ENCODE results near the gene BPIFB3. TPM values are rescaled to one million over a fixed set of nuclear protein-coding genes. Genes with fewer than 3 reads are reported as not detected.
"Not testable (repeated sequence)": the region's sequence is repeated elsewhere in the genome, so short reads cannot be mapped to it uniquely, and the experiment has no call there.

Gene BPIFB3
- total and polyA plus RNA-seq, 2 experiments from 2014 or later: not detected

DNA sequence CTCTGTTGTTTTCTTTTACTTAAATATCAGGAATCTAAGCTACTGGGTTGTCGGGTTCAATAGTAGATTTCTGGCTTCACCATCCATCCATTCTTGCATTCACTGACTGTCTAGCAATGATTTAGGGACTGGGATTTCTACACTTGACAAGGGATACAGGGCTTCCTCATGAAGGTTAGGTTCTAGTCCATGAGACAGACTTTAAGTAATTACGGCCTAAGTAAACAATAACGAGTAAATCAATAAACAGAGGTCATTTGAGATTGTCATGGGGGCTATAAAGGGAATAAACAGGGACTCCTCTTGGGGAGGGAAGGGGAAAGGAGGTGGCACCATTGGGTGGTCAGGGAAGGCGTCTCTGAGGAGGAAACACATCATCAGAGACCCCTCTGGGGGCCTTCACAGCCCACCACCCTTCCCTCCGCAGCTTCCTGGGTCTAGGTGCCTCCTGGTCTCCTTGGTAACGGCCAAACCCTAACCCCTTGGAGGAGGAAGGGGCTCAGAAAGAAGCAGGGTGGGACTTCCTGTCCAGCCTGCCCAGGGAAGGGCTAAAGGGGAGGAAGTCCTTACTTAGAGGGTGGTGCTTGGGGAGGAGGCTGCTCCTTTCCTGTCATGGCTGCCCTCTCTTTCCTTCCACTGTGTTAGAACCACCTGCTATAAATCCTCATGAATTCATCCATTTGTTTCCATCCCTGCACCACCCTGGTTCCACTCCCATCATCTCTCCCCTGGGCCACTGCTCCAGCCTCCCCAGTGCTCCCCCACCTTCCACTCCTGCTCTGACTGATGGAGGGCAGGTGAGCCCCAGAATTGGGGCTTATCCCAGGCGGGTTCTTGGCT is 59.1 kb downstream of the BPIFB3 start:
- Histone ChIP-seq H3K79me2 (no peaks in the 10 kb centered on the region), H3K4me3 (no peak overlapping the region), H3K4me2 (no peak overlapping the region), H3K27me3 (no peaks in the 10 kb centered on the region), H3K9me2 (replicated peaks; ENCODE audit: insufficient read depth) (no peaks in the 10 kb centered on the region), H3K9me3 (ENCODE audit: low read depth) (no peaks in the 10 kb centered on the region), H3K4me1 (ENCODE audit: insufficient read depth) (no peaks in the 10 kb centered on the region), H4K20me1 (ENCODE audit: insufficient read depth, poor library complexity, severe bottlenecking) (no peaks in the 10 kb centered on the region), H3K36me3 (replicated peaks; ENCODE audit: insufficient read depth, low read depth) (no peaks in the 10 kb centered on the region), H3K27ac (no peak overlapping the region), H2AFZ (no peak overlapping the region)
- no peak for DNase-seq (ENCODE audit: low spot score)
- 77% methylated on average over 7 of the region's 7 CpGs for WGBS (ENCODE audit: low lambda C conversion rate, missing lambda C conversion rate)
- TF ChIP-seq, protein P1, sequence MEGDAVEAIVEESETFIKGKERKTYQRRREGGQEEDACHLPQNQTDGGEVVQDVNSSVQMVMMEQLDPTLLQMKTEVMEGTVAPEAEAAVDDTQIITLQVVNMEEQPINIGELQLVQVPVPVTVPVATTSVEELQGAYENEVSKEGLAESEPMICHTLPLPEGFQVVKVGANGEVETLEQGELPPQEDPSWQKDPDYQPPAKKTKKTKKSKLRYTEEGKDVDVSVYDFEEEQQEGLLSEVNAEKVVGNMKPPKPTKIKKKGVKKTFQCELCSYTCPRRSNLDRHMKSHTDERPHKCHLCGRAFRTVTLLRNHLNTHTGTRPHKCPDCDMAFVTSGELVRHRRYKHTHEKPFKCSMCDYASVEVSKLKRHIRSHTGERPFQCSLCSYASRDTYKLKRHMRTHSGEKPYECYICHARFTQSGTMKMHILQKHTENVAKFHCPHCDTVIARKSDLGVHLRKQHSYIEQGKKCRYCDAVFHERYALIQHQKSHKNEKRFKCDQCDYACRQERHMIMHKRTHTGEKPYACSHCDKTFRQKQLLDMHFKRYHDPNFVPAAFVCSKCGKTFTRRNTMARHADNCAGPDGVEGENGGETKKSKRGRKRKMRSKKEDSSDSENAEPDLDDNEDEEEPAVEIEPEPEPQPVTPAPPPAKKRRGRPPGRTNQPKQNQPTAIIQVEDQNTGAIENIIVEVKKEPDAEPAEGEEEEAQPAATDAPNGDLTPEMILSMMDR (IDR thresholded peaks at IDR 0.05; ENCODE audit: poor library complexity): no peak
- TF ChIP-seq EZH2 (IDR thresholded peaks at IDR 0.05; ENCODE audit: borderline replicate concordance): no peak
- TF ChIP-seq EZH2phosphoT487 (IDR thresholded peaks at IDR 0.05; ENCODE audit: low read depth, severe bottlenecking, unreplicated experiment): no peak

DNA sequence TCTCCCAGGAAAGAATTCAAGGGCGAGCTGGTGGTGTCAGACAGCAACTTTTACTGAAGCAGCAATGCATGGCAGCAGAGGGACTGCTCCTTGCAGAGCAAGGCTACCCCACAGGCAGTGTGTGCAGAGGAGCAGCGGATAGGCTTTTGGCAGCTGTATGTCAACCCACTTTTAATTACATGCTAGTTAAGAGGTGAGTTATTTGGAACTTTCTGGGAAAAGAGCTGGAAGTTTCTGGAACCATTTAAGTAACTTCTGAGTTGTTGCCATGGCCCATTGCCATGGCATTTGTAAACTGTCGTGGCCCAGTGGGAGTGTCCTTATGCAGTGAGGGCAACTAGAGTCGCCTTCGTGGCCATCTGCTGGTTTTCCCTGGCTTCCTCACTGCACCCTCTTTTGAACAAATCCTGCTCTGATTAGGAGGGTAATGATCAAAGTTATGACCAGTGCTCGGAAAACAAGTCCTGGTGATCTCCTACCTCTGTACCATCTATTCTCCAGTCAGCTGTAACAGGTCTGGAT is 59.7 kb downstream of the BPIFB3 start:
- Histone ChIP-seq H4K20me1 (ENCODE audit: insufficient read depth, poor library complexity, severe bottlenecking) (no peaks in the 10 kb centered on the region), H3K27ac (no peak overlapping the region), H3K79me2 (no peaks in the 10 kb centered on the region), H3K4me2 (no peak overlapping the region), H3K9me3 (ENCODE audit: low read depth) (no peaks in the 10 kb centered on the region), H3K36me3 (replicated peaks; ENCODE audit: insufficient read depth, low read depth) (no peaks in the 10 kb centered on the region), H3K27me3 (no peaks in the 10 kb centered on the region), H2AFZ (no peak overlapping the region), H3K4me1 (ENCODE audit: insufficient read depth) (no peaks in the 10 kb centered on the region), H3K9me2 (replicated peaks; ENCODE audit: insufficient read depth) (no peaks in the 10 kb centered on the region), H3K4me3 (no peak overlapping the region)
- no peak for DNase-seq (ENCODE audit: low spot score)
- TF ChIP-seq, protein P1 (IDR thresholded peaks at IDR 0.05; ENCODE audit: poor library complexity): no peak
- TF ChIP-seq EZH2phosphoT487 (IDR thresholded peaks at IDR 0.05; ENCODE audit: low read depth, severe bottlenecking, unreplicated experiment): no peak
- no peak for TF ChIP-seq EZH2 (IDR thresholded peaks at IDR 0.05; ENCODE audit: borderline replicate concordance)
- 87% methylated on average over 6 of the region's 6 CpGs for WGBS (ENCODE audit: low lambda C conversion rate, missing lambda C conversion rate)

DNA sequence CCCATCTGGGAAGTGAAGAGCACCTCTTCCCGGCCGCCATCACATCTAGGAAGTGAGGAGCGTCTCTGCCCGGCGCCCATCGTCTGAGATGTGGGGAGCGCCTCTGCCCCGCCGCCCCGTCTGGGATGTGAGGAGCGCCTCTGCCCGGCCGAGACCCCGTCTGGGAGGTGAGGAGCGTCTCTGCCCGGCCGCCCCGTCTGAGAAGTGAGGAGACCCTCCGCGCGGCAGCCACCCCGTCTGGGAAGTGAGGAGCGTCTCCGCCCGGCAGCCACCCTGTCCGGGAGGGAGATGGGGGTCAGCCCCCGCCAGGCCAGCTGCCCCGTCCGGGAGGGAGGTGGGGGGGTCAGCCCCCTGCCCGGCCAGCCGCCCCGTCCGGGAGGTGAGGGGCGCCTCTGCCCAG is 61.8 kb downstream of the BPIFB3 start:
- H3K79me2 ChIP-seq; H3K4me1 ChIP-seq (ENCODE audit: insufficient read depth); H3K9me2 ChIP-seq (replicated peaks; ENCODE audit: insufficient read depth); H3K36me3 ChIP-seq (replicated peaks; ENCODE audit: insufficient read depth, low read depth); DNase-seq (ENCODE audit: low spot score); H3K27ac ChIP-seq; H3K4me2 ChIP-seq; H3K9me3 ChIP-seq (ENCODE audit: low read depth); H3K27me3 ChIP-seq; H2AFZ ChIP-seq; H4K20me1 ChIP-seq (ENCODE audit: insufficient read depth, poor library complexity, severe bottlenecking); H3K4me3 ChIP-seq: not testable (repeated sequence)
- 99% methylated on average over 12 of the region's 34 CpGs for WGBS (ENCODE audit: low lambda C conversion rate, missing lambda C conversion rate)
